IMR-90 (cell line): ENCODE data around the gene TBPL2.

Source experiments
- BHLHE40 ChIP-seq: fragments of 150-350 bp; IDR thresholded peaks from 2 replicates; pipeline ENCODE4 v1.6.1; 2016; ENCODE audit warnings: mild to moderate bottlenecking, low read depth, low read length
- CHD1 ChIP-seq: IDR thresholded peaks from 2 replicates; pipeline ENCODE4 v1.6.1; 2012; ENCODE audit warnings: low read depth, low read length, improper control_type of control experiment
- MAFK ChIP-seq: IDR thresholded peaks from 2 replicates; pipeline ENCODE4 v1.6.1; 2012; ENCODE audit warnings: low read depth, low read length, improper control_type of control experiment
- MAZ ChIP-seq: IDR thresholded peaks from 2 replicates; pipeline ENCODE4 v1.6.1; 2012; ENCODE audit warnings: low read depth, mild to moderate bottlenecking, low read length, improper control_type of control experiment, moderate library complexity, borderline replicate concordance
- MXI1 ChIP-seq: IDR thresholded peaks from 2 replicates; pipeline ENCODE4 v1.6.1; 2012; ENCODE audit warnings: low read depth, mild to moderate bottlenecking, low read length, moderate library complexity, borderline replicate concordance
- NFE2L2 ChIP-seq: fragments of 150-350 bp; IDR thresholded peaks from 2 replicates; pipeline ENCODE4 v1.6.1; 2016; ENCODE audit warnings: low read depth, mild to moderate bottlenecking, low read length
- POLR2A ChIP-seq: IDR thresholded peaks from 2 replicates; pipeline ENCODE4 v1.6.1; 2012; ENCODE audit warnings: mild to moderate bottlenecking, low read depth, low read length
- RAD21 ChIP-seq: IDR thresholded peaks from 2 replicates; pipeline ENCODE4 v1.6.1; 2012; ENCODE audit warnings: low read length, improper control_type of control experiment
- SMC3 ChIP-seq: fragments of 150-350 bp; IDR thresholded peaks from 2 replicates; pipeline ENCODE4 v1.6.1; 2016; ENCODE audit warnings: low read depth, mild to moderate bottlenecking, antibody characterized with exemption, low read length, moderate library complexity
- USF2 ChIP-seq: fragments of 150-350 bp; IDR thresholded peaks from 2 replicates; pipeline ENCODE4 v1.6.1; 2017; ENCODE audit warnings: mild to moderate bottlenecking, antibody characterized with exemption, low read length, low read depth
- TF ChIP-seq, protein P1 (sequence below): conservative IDR thresholded peaks from 2 replicates; pipeline ENCODE4 v1.5.1; 2012; ENCODE audit warnings: mild to moderate bottlenecking, low read depth, low read length, improper control_type of control experiment
- TF ChIP-seq, protein P2 (sequence below): fragments of 150-350 bp; IDR thresholded peaks from 2 replicates; pipeline ENCODE4 v1.6.1; 2016; ENCODE audit warnings: low read depth, mild to moderate bottlenecking, low read length, moderate library complexity, borderline replicate concordance

DNA sequence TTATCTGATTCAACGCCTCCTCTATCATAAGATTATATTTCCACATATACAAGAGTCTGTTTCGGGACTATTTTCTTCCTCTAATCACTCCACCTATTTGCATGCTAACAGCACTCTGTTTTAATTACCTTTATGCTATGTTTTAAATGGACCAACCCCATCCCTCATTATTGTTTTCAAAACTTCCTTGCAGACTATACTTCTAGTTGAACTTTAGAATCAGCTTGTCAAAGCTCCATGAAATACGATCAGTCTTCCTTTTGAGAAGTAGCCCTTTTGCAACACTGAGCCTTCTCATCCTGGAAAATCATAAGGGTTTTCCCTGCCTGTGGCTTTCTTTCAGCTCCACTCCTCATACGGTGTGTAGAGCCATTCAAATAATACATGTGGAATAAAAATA lies 65.6 kb downstream of the TBPL2 start:
- TF ChIP-seq POLR2A (no peak), MAZ (no peak), CHD1 (no peak), RAD21 (no peak), BHLHE40 (no peak), USF2 (no peak), NFE2L2 (no peak), SMC3 (no peak), MAFK (no peak), MXI1 (no peak)
- TF ChIP-seq, protein P1, sequence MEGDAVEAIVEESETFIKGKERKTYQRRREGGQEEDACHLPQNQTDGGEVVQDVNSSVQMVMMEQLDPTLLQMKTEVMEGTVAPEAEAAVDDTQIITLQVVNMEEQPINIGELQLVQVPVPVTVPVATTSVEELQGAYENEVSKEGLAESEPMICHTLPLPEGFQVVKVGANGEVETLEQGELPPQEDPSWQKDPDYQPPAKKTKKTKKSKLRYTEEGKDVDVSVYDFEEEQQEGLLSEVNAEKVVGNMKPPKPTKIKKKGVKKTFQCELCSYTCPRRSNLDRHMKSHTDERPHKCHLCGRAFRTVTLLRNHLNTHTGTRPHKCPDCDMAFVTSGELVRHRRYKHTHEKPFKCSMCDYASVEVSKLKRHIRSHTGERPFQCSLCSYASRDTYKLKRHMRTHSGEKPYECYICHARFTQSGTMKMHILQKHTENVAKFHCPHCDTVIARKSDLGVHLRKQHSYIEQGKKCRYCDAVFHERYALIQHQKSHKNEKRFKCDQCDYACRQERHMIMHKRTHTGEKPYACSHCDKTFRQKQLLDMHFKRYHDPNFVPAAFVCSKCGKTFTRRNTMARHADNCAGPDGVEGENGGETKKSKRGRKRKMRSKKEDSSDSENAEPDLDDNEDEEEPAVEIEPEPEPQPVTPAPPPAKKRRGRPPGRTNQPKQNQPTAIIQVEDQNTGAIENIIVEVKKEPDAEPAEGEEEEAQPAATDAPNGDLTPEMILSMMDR, result no peak
- TF ChIP-seq, protein P2, sequence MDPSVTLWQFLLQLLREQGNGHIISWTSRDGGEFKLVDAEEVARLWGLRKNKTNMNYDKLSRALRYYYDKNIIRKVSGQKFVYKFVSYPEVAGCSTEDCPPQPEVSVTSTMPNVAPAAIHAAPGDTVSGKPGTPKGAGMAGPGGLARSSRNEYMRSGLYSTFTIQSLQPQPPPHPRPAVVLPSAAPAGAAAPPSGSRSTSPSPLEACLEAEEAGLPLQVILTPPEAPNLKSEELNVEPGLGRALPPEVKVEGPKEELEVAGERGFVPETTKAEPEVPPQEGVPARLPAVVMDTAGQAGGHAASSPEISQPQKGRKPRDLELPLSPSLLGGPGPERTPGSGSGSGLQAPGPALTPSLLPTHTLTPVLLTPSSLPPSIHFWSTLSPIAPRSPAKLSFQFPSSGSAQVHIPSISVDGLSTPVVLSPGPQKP, result no peak
